Right lobe of liver (tissue), 6 donors: ENCODE results near the gene OARD1. TPM values are rescaled to one million over a fixed set of nuclear protein-coding genes. Genes with fewer than 3 reads are reported as not detected.

Experiments
- ATAC-seq, 4 donors: fragments of 200-7000 bp; cut with Tn5 transposase; one replicate each; pipeline ENCODE4 v1.9.1; 2020; ENCODE audit warnings: mild to moderate bottlenecking in 4 of 4, moderate library complexity in 4 of 4
- DNase-seq, 3 donors: peaks; one replicate each; pipeline ENCODE4 v3.0.0-alpha.2; 2020
- H3K27ac ChIP-seq, 3 donors: fragments of 200-600 bp; one replicate each; pipeline ENCODE4 v1.8.0; 2022
- H3K27me3 ChIP-seq, 2 donors: fragments of 200-600 bp; one replicate each; pipeline ENCODE4 v1.8.0; 2022
- H3K36me3 ChIP-seq, 4 donors: fragments of 200-600 bp; sonication (generic) in 1 of 4; one replicate each; pipeline versions ENCODE4 v1.5.1 to v1.8.0; 2017 to 2022; ENCODE audit warnings: control low read depth in 1 of 4
- H3K4me1 ChIP-seq, 4 donors: fragments of 200-600 bp; sonication (generic) in 1 of 4; one replicate each; pipeline versions ENCODE4 v1.5.1 to v1.8.0; 2017 to 2022; ENCODE audit warnings: control low read depth in 1 of 4
- H3K4me3 ChIP-seq, 3 donors: fragments of 200-600 bp; one replicate each; pipeline ENCODE4 v1.8.0; 2022
- H3K9me3 ChIP-seq, 4 donors: fragments of 200-600 bp; sonication (generic) in 1 of 4; one replicate each; pipeline versions ENCODE4 v1.5.1 to v1.8.0; 2017 to 2022; ENCODE audit warnings: control low read depth in 1 of 4
- CTCF ChIP-seq, 4 donors: fragments of 200-600 bp in 3 of 4; fragments of 450-650 bp in 1 of 4; IDR thresholded peaks; one replicate each; pipeline versions ENCODE4 v1.5.1 to v1.8.0; 2016 to 2022; ENCODE audit warnings: antibody characterized with exemption in 4 of 4, mild to moderate bottlenecking in 2 of 4
- POLR2A ChIP-seq: fragments of 450-650 bp; IDR thresholded peaks from one replicate; pipeline ENCODE4 v1.6.1; 2017; ENCODE audit warnings: antibody characterized with exemption, mild to moderate bottlenecking
- WGBS: methylation state at CpG from one replicate; pipeline ENCODE4 v1.1.6; 2018; ENCODE audit warnings: low coverage, low lambda C conversion rate; ENCODE audit not compliant: insufficient coverage; ENCODE audit errors: missing lambda C conversion rate; 5-methylcytosine and 5-hydroxymethylcytosine counted together
- intact Hi-C, 2 donors: fragments of 100-400 bp; cut with DNase I; formaldehyde crosslinking; loops; one replicate each; pipeline versions ENCODE4 v1.11.2 to v1.14.1; 2022
- total RNA-seq, 6 experiments: library from RNA; depleted of rRNA in 2 of 6; stranded (reverse); fragments of >200 nt in 2 of 6; fragmentation: NEBNext Ultra II Directional in 3 of 6; extraction: Animal tissue kit (Norgen Biotek cat#: 25700) in 3 of 6; gene quantifications; one replicate each; pipeline versions ENCODE4 v1.1.0 to v1.2.4, GENCODE V29; 2016 to 2023
- donor health status: DM: no; HTN: yes; CAD: no.
- donor health status: DM: no; HTN: no; CAD: no.
- donor health status: DM: no; HTN: no; CAD: no.
- donor health status: DM: no; HTN: yes; CAD: no.
- donor health status: DM: no; HTN: yes; CAD: no.

OARD1 gene
- total RNA-seq, 6 experiments from 2014 or later: 14.8 to 26.2 (median 21.7) TPM

DNA sequence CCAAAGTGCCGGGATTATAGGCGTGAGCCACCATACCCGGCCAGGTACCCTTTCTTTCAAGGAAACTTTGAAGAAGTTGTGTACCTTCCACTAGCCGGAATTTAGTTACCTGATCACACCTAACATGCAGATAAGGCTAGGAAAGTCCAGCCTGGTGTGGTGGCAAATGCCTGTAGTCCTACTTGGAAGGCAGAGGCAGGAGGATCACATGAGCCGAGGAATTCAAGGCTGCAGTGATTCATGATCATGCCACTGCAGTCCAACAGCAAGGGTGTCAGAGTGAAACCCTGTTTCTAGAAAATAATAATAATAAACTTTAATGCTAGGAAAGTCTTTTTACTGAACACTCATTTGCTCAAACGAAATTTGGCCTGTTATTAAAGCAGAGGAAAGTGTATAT is 21.6 kb upstream of the OARD1 start:
- H3K4me3 ChIP-seq: no peak overlapping the region
- WGBS: 88% methylated on average over 2 of the region's 6 CpGs
- no peaks in the 10 kb centered on the region for H3K9me3 ChIP-seq
- peaks cover 0 to 17% (median 3%) of the 10 kb centered on the region in 4 donors for H3K4me1 ChIP-seq
- intact Hi-C loops: no loop called here
- TF ChIP-seq CTCF (IDR thresholded peaks at IDR 0.05): no peak
- TF ChIP-seq POLR2A: no peak
- ATAC-seq: no peak
- no peaks in the 10 kb centered on the region for H3K27me3 ChIP-seq
- peaks cover 14 to 87% (median 39%) of the 10 kb centered on the region in 4 donors for H3K36me3 ChIP-seq
- no peak for DNase-seq
- H3K27ac ChIP-seq: no peak overlapping the region

GRCh38 chr6:41092421-41093140 is 20.4 kb upstream of the OARD1 start:
- intact Hi-C loops: no loop called here
- TF ChIP-seq POLR2A (no peak), CTCF (IDR thresholded peaks at IDR 0.05) (peak in 2 of 4 donors; percentile 14 to 15)
- Histone ChIP-seq H3K9me3 (no peaks in the 10 kb centered on the region), H3K27ac (no peak overlapping the region), H3K4me1 (peaks cover 0 to 17% (median 3%) of the 10 kb centered on the region in 4 donors), H3K27me3 (no peaks in the 10 kb centered on the region), H3K4me3 (no peak overlapping the region), H3K36me3 (peaks cover 12 to 75% (median 34%) of the 10 kb centered on the region in 4 donors)
- ATAC-seq (peak in 1 of 4 donors; percentile 36), DNase-seq (no peak)
- 95% methylated on average over 4 of the region's 4 CpGs for WGBS

DNA sequence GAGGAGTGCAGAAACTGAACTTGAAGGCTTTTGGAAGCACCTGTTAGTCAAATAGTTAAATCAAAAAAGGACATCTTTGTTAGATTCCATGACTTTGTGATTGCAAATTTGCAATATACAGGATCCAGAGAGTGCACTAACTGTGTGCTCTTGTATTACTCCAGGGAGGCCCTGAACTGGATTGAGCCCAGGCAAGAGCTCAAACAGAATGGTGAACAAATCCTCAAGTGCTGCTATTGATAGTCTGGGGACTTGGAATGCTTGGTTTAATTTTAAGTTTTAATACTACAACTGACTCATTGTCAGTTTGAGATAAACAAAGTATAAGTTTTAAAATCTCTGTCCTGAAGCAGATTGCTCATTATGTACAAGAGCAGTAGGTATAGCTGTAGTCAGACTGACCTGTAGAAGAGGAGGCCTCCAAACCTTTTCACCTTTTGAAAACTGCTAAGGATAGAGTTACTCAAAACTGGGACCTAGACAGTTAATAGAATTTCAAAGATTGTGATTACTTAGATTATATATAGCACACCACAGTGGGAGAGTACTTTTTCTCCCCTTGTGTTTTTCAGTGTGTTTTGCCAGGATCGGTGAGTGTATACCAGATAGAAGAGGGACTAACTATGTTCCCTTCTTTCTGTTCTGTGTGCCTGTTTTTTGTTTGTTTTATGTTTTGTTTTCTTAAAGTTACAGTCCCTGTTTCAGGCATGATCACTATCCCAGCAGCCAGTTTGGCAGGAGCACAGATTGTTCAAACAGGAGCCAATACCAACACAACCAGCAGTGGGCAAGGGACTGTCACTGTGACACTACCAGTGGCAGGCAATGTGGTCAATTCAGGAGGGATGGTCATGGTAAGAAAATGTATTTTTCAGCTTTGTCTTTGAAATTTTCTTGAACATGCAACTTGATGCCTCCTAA is 18.9 kb upstream of the OARD1 start:
- intact Hi-C loops: no loop called here
- peak in 2 of 3 donors; percentile 24 to 76 for DNase-seq

DNA sequence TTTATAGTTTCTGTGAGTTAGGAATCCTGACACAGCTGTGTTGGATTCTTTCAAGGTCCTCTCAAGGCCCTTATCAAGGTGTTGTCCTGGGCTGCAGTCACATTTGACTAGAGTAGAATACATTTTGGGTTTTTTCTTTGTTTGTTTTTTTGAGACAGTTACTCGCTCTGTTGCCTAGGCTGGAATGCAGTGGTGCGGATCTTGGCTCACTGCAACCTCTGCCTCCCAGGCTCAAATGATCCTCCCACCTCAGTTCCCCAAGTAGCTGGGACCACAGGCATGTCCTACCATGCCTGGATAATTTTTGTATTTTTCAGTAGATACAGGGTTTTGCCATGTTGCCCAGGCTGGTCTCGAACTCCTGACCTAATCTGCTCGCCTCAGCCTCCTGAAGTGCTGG is 16.3 kb upstream of the OARD1 start:
- no peak for DNase-seq
- no peaks in the 10 kb centered on the region for H3K9me3 ChIP-seq
- H3K36me3 ChIP-seq: peaks cover 7 to 58% (median 19%) of the 10 kb centered on the region in 4 donors

More for the DNA sequence above, 18.9 kb upstream of the OARD1 start:
- H3K27ac ChIP-seq: peak overlapping the region in 2 of 3 donors; percentile 33 to 66
- peaks cover 5 to 67% (median 26%) of the 10 kb centered on the region in 4 donors for H3K36me3 ChIP-seq
- WGBS: 14% methylated on average over 1 of the region's 1 CpG
- H3K4me1 ChIP-seq: peaks cover 0 to 17% (median 3%) of the 10 kb centered on the region in 4 donors
- ATAC-seq: peak; percentile 92 to 95 (median 94)
- H3K4me3 ChIP-seq: no peak overlapping the region
- H3K9me3 ChIP-seq: no peaks in the 10 kb centered on the region
- H3K27me3 ChIP-seq: no peaks in the 10 kb centered on the region
- no peak for TF ChIP-seq CTCF (IDR thresholded peaks at IDR 0.05)

More for the DNA sequence above, 16.3 kb upstream of the OARD1 start:
- H3K27ac ChIP-seq: no peak overlapping the region
- H3K4me1 ChIP-seq: peaks cover 0 to 17% (median 3%) of the 10 kb centered on the region in 4 donors
- ATAC-seq: no peak
- TF ChIP-seq CTCF (IDR thresholded peaks at IDR 0.05): no peak
- no peak for TF ChIP-seq POLR2A
- intact Hi-C loops: no loop called here
- 100% methylated on average over 4 of the region's 4 CpGs for WGBS
- no peak overlapping the region for H3K4me3 ChIP-seq
- no peaks in the 10 kb centered on the region for H3K27me3 ChIP-seq
